ENCODE data around the gene MSRB2.

The MSRB2 gene

DNA sequence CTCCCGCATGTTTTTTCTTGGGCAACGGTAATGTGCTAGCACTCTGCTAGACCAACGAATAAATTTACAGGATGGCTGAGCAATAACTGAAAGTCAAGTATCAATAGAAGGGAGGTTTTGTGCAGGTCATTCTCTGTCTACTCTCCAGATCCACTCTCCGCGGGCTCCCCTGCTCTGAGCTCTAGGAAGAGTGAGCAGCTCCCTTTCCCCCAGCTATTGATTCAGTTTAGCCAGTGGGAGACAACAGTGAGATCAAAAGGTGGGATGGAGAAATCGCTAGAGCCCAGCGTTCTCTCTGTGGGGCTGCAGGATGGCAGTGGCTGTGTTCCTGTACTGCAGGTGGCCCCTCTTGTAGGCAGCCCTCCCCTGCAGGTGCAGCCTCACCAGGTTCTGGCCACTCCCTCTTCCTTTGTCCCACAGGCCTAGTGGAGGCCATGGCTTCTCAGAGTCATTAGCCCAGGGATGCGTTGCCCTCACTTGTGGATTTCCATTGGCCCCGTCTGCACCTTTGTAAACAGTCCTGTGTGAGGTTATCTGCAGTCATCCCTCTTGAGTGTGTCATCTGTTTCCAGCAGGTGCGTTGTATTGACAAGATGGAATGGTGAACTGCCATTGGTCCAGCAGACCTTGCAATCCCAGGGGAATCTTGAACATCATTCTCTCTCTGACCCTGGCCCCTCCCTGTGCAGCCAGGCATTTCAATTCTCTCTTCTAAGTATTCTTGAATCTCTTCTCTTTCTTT, 11.1 kb downstream of the MSRB2 start:
- TF ChIP-seq EZH2 (IDR thresholded peaks at IDR 0.05; ENCODE audit: borderline replicate concordance, low read depth, low read length, severe bottlenecking) (no peak), CTCF (IDR thresholded peaks at IDR 0.05; ENCODE audit: borderline replicate concordance, extremely low read depth, low read length, poor library complexity, severe bottlenecking) (no peak)
- Histone ChIP-seq H3K9me3 (ENCODE audit: insufficient read depth, low read length, severe bottlenecking) (no peaks in the 10 kb centered on the region), H3K79me2 (ENCODE audit: insufficient read depth, low read length) (no peaks in the 10 kb centered on the region), H3K36me3 (ENCODE audit: insufficient read depth, low read length) (peaks cover 15% of the 10 kb centered on the region), H3K4me1 (ENCODE audit: insufficient read depth, low read length) (no peaks in the 10 kb centered on the region), H3K9ac (ENCODE audit: low read depth, low read length) (no peak overlapping the region), H2AFZ (ENCODE audit: low read depth, low read length) (no peak overlapping the region), H3K4me2 (ENCODE audit: insufficient read depth, low read length) (no peak overlapping the region), H3K4me3 (ENCODE audit: low read depth in 1 of 2, low read length in 2 of 2) (no peak overlapping the region), H4K20me1 (ENCODE audit: insufficient read depth, low read length) (no peaks in the 10 kb centered on the region), H3K27ac (ENCODE audit: low read length) (no peak overlapping the region), H3K27me3 (ENCODE audit: insufficient read depth, low read length, poor library complexity) (no peaks in the 10 kb centered on the region)
- ATAC-seq (ENCODE audit: insufficient read depth, low read depth) (no peak), DNase-seq (no peak)

GRCh38 chr10:23110722-23111516, 15.5 kb downstream of the MSRB2 start:
- H3K9me3 ChIP-seq (ENCODE audit: insufficient read depth, low read length, severe bottlenecking) = no peaks in the 10 kb centered on the region
- no peak overlapping the region for H3K4me2 ChIP-seq (ENCODE audit: insufficient read depth, low read length)
- ATAC-seq (ENCODE audit: insufficient read depth, low read depth) (no peak), DNase-seq (no peak)
- no peaks in the 10 kb centered on the region for H4K20me1 ChIP-seq (ENCODE audit: insufficient read depth, low read length)
- no peaks in the 10 kb centered on the region for H3K27me3 ChIP-seq (ENCODE audit: insufficient read depth, low read length, poor library complexity)
- no peaks in the 10 kb centered on the region for H3K4me1 ChIP-seq (ENCODE audit: insufficient read depth, low read length)
- H3K9ac ChIP-seq (ENCODE audit: low read depth, low read length) = no peak overlapping the region
- no peak overlapping the region for H3K4me3 ChIP-seq (ENCODE audit: low read depth in 1 of 2, low read length in 2 of 2)
- H2AFZ ChIP-seq (ENCODE audit: low read depth, low read length) = no peak overlapping the region
- H3K79me2 ChIP-seq (ENCODE audit: insufficient read depth, low read length) = no peaks in the 10 kb centered on the region
- TF ChIP-seq EZH2 (IDR thresholded peaks at IDR 0.05; ENCODE audit: borderline replicate concordance, low read depth, low read length, severe bottlenecking) (no peak), CTCF (IDR thresholded peaks at IDR 0.05; ENCODE audit: borderline replicate concordance, extremely low read depth, low read length, poor library complexity, severe bottlenecking) (no peak)
- no peak overlapping the region for H3K27ac ChIP-seq (ENCODE audit: low read length)
- peaks cover 10% of the 10 kb centered on the region for H3K36me3 ChIP-seq (ENCODE audit: insufficient read depth, low read length)

DNA sequence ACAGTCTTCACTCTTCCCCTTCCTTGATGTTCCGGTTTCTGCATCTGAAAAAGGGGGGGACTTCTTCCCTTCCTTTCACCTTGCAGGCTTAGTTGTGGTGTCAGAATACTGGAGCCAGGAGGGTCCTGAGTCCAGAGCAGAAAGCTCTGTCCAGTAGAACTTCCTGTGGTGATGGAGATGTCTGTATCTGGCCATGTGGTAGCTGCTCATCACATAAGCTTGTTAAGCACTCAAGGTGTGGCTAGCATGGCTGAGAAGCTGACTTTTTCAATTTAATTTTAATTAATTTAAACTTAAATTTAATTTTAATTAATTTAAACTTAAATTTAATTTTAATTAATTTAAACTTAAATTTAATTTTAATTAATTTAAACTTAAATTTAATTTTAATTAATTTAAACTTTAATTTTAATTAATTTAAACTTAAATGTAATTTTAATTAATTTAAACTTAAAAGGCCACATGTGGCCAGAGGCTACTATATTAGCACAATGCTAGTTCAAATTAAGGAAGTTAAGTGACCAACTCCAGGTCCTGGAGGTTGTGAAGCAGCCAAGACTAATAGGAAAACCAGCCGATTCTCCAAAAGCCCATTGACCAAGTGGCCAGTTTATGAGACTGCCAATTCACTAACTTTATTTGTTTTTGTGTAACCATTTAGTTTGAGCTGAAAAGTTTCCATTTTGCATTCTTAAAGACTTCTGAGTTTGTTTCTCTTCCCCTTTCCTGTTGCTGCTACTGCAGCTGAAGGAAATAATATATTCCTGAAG, 16.3 kb downstream of the MSRB2 start:
- Histone ChIP-seq H3K27ac (ENCODE audit: low read length) (no peak overlapping the region), H3K4me2 (ENCODE audit: insufficient read depth, low read length) (no peak overlapping the region), H3K4me1 (ENCODE audit: insufficient read depth, low read length) (no peaks in the 10 kb centered on the region), H4K20me1 (ENCODE audit: insufficient read depth, low read length) (no peaks in the 10 kb centered on the region), H2AFZ (ENCODE audit: low read depth, low read length) (no peak overlapping the region), H3K9me3 (ENCODE audit: insufficient read depth, low read length, severe bottlenecking) (no peaks in the 10 kb centered on the region), H3K9ac (ENCODE audit: low read depth, low read length) (no peak overlapping the region), H3K4me3 (ENCODE audit: low read depth in 1 of 2, low read length in 2 of 2) (no peak overlapping the region), H3K27me3 (ENCODE audit: insufficient read depth, low read length, poor library complexity) (no peaks in the 10 kb centered on the region), H3K79me2 (ENCODE audit: insufficient read depth, low read length) (no peaks in the 10 kb centered on the region), H3K36me3 (ENCODE audit: insufficient read depth, low read length) (peaks cover 9% of the 10 kb centered on the region)
- DNase-seq = no peak
- no peak for ATAC-seq (ENCODE audit: insufficient read depth, low read depth)
- no peak for TF ChIP-seq CTCF (IDR thresholded peaks at IDR 0.05; ENCODE audit: borderline replicate concordance, extremely low read depth, low read length, poor library complexity, severe bottlenecking)
- no peak for TF ChIP-seq EZH2 (IDR thresholded peaks at IDR 0.05; ENCODE audit: borderline replicate concordance, low read depth, low read length, severe bottlenecking)
